HepG2 (cell line): ENCODE measurements around the gene RBM6. TPM values are rescaled to one million over a fixed set of nuclear protein-coding genes. Genes with fewer than 3 reads are reported as not detected.
A peak's percentile ranks its signal among the peaks of the same experiment; 100 is the strongest.

Source experiments
- EP300 ChIP-seq, 3 experiments: sonication (generic) in 1 of 3; formaldehyde crosslinking in 1 of 3; IDR thresholded peaks; 2 replicates each; pipeline versions ENCODE4 v1.5.1 to v1.6.1; 2011 to 2020; ENCODE audit warnings: low read depth in 2 of 3, low read length in 2 of 3, borderline replicate concordance in 1 of 3, improper control_type of control experiment in 1 of 3, mild to moderate bottlenecking in 1 of 3, missing genetic modification reagents in 1 of 3, moderate library complexity in 1 of 3
- MBD4 ChIP-seq: IDR thresholded peaks from 2 replicates; pipeline ENCODE4 v1.6.1; 2012; ENCODE audit warnings: low read length, inconsistent platforms, borderline replicate concordance
- MBNL3 ChIP-seq: fragments of 250-450 bp; sonication (Bioruptor Pico); conservative IDR thresholded peaks from 2 replicates; pipeline ENCODE4 v1.8.0; 2022; ENCODE audit warnings: mild to moderate bottlenecking, inconsistent platforms
- MED13 ChIP-seq: sonication (generic); formaldehyde crosslinking; IDR thresholded peaks from 2 replicates; pipeline ENCODE4 v1.5.0; 2020; ENCODE audit warnings: missing genetic modification reagents
- MED8 ChIP-seq: sonication (generic); formaldehyde crosslinking; IDR thresholded peaks from 2 replicates; pipeline ENCODE4 v1.8.1; 2023; ENCODE audit warnings: mild to moderate bottlenecking, missing genetic modification reagents; ENCODE audit not compliant: insufficient replicate concordance
- MEIS2 ChIP-seq: sonication (generic); formaldehyde crosslinking; IDR thresholded peaks from 2 replicates; pipeline ENCODE4 v1.9.0; 2021; ENCODE audit warnings: mild to moderate bottlenecking, missing genetic modification reagents
- NR2F2 ChIP-seq: IDR thresholded peaks from 2 replicates; pipeline ENCODE4 v1.6.1; 2012; ENCODE audit warnings: low read depth, inconsistent platforms, borderline replicate concordance
- ZMYM4 ChIP-seq: sonication (generic); formaldehyde crosslinking; IDR thresholded peaks from 2 replicates; pipeline ENCODE4 v1.8.1; 2023; ENCODE audit warnings: mild to moderate bottlenecking, missing genetic modification reagents
- ZNF329 ChIP-seq: sonication (generic); formaldehyde crosslinking; IDR thresholded peaks from 2 replicates; pipeline ENCODE4 v1.9.0; 2021; ENCODE audit warnings: low read depth, mild to moderate bottlenecking, missing genetic modification reagents
- ZNF33A ChIP-seq: sonication (generic); formaldehyde crosslinking; IDR thresholded peaks from 2 replicates; pipeline ENCODE4 v1.5.1; 2020; ENCODE audit warnings: missing genetic modification reagents, mild to moderate bottlenecking, moderate library complexity, borderline replicate concordance
- ZNF354B ChIP-seq: sonication (generic); formaldehyde crosslinking; IDR thresholded peaks from 2 replicates; pipeline ENCODE4 v1.8.0; 2022; ENCODE audit warnings: mild to moderate bottlenecking, missing genetic modification reagents
- ZNF75D ChIP-seq: sonication (generic); formaldehyde crosslinking; IDR thresholded peaks from 2 replicates; pipeline ENCODE4 v1.8.1; 2023; ENCODE audit warnings: missing genetic modification reagents, mild to moderate bottlenecking, borderline replicate concordance
- polyA plus RNA-seq, 8 experiments: library from polyadenylated mRNA; depleted of rRNA in 3 of 8; stranded (reverse) in 7 of 8; unstranded in 1 of 8; fragments of >200 nt; fragmentation: Illumina TruSeq in 4 of 8; extraction: Trizol in 4 of 8; gene quantifications; 2 replicates each; pipeline versions ENCODE4 v1.2.1 to v1.2.3, GENCODE V29; 2011 to 2016; ENCODE audit warnings: low read depth in 4 of 8, missing spikeins in 1 of 8, mixed read lengths in 1 of 8; ENCODE audit not compliant: insufficient read depth in 1 of 8
- total RNA-seq, 5 experiments: library from RNA; depleted of rRNA; stranded (reverse); fragments of >200 nt; fragmentation: Illumina TruSeq; extraction: Trizol; gene quantifications; 2 replicates each; pipeline ENCODE4 v1.2.3, GENCODE V29; 2016; ENCODE audit warnings: low read depth in 1 of 5
- TF ChIP-seq, protein P1 (sequence below): sonication (generic); formaldehyde crosslinking; IDR thresholded peaks from 2 replicates; pipeline ENCODE4 v1.5.1; 2020; ENCODE audit warnings: mild to moderate bottlenecking, missing genetic modification reagents, moderate library complexity
- TF ChIP-seq, protein P2 (sequence below): sonication (generic); formaldehyde crosslinking; IDR thresholded peaks from 2 replicates; pipeline ENCODE4 v1.5.0; 2020; ENCODE audit warnings: missing genetic modification reagents
- TF ChIP-seq, protein P3 (sequence below): sonication (generic); formaldehyde crosslinking; IDR thresholded peaks from 2 replicates; pipeline ENCODE4 v1.4.0; 2020; ENCODE audit warnings: missing genetic modification reagents, borderline replicate concordance
- TF ChIP-seq, protein P4 (sequence below): sonication (generic); formaldehyde crosslinking; IDR thresholded peaks from 2 replicates; pipeline ENCODE4 v1.5.0; 2020; ENCODE audit warnings: missing genetic modification reagents, mild to moderate bottlenecking, borderline replicate concordance
- TF ChIP-seq, protein P5 (sequence below): sonication (generic); formaldehyde crosslinking; IDR thresholded peaks from 2 replicates; pipeline ENCODE4 v1.4.0; 2020; ENCODE audit warnings: missing genetic modification reagents; ENCODE audit errors: not compliant biosample characterization
- TF ChIP-seq, protein P6 (sequence below): sonication (generic); formaldehyde crosslinking; IDR thresholded peaks from 2 replicates; pipeline ENCODE4 v1.5.1; 2020; ENCODE audit warnings: missing genetic modification reagents, mild to moderate bottlenecking, borderline replicate concordance

The RBM6 gene
- total and polyA plus RNA-seq, 2 of the 13 experiments (the other 11 are each of a cell fraction or from before 2014, with no cell fraction given): 72.7 to 86.1 TPM

DNA sequence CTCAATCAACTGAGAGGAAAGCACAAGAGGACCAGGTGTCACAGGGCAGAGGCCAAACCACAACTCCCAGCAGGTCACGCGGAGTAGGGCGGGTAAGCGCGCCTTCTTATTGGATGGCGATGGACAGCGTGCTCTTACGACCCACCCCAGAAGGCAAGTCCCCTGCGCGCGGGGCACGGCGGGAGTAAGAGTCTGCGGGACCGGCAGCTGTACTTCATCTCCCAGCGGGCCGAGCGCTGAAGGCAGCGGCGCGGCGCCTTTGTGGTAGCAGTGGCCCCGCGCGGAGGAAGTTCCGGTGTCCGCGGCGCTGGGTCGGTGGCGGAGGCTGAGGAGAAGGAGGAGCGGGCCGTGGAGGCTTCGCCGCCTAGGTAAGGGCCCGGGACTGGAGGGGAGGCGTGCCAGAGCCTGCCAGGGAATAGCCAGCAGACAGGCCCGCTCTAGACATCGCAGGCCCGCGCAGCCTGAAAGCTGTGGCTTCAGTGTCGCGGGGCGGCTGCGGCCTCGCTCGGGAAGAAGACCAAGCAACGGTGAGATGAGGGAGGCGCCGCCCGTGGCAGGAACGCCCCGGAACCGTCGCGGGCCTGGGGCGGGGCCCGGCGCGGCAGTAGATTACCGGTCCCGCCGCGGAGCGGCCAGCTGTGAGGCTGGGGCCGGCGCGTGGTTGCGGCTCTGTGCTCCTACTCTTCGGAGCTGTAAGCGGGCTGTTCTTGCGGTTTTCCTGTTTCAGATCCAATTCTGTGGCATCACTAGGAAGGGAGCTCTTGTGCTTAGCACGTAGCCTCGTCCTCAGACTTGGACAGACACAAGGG, at the start of gene RBM6 (continued):
- TF ChIP-seq ZNF33A (CRISPR knock-in tag): peak; percentile 77; the same call in 1 of the 2 replicates
- TF ChIP-seq, protein P1, sequence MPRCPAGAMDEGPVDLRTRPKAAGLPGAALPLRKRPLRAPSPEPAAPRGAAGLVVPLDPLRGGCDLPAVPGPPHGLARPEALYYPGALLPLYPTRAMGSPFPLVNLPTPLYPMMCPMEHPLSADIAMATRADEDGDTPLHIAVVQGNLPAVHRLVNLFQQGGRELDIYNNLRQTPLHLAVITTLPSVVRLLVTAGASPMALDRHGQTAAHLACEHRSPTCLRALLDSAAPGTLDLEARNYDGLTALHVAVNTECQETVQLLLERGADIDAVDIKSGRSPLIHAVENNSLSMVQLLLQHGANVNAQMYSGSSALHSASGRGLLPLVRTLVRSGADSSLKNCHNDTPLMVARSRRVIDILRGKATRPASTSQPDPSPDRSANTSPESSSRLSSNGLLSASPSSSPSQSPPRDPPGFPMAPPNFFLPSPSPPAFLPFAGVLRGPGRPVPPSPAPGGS (CRISPR knock-in tag): peak; percentile 82
- TF ChIP-seq, protein P2, sequence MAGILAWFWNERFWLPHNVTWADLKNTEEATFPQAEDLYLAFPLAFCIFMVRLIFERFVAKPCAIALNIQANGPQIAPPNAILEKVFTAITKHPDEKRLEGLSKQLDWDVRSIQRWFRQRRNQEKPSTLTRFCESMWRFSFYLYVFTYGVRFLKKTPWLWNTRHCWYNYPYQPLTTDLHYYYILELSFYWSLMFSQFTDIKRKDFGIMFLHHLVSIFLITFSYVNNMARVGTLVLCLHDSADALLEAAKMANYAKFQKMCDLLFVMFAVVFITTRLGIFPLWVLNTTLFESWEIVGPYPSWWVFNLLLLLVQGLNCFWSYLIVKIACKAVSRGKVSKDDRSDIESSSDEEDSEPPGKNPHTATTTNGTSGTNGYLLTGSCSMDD (CRISPR knock-in tag): peak; percentile 72; the same call in 1 of the 2 replicates
- TF ChIP-seq, protein P3, sequence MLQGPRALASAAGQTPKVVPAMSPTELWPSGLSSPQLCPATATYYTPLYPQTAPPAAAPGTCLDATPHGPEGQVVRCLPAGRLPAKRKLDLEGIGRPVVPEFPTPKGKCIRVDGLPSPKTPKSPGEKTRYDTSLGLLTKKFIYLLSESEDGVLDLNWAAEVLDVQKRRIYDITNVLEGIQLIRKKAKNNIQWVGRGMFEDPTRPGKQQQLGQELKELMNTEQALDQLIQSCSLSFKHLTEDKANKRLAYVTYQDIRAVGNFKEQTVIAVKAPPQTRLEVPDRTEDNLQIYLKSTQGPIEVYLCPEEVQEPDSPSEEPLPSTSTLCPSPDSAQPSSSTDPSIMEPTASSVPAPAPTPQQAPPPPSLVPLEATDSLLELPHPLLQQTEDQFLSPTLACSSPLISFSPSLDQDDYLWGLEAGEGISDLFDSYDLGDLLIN (CRISPR knock-in tag): no peak; the same call in none of the 2 replicates
- no peak; the same call in 1 of the 2 replicates for TF ChIP-seq MEIS2 (CRISPR knock-in tag)
- no peak for TF ChIP-seq ZNF75D (CRISPR knock-in tag)
- no peak for TF ChIP-seq ZNF354B (CRISPR knock-in tag)
- TF ChIP-seq MED8 (CRISPR knock-in tag): peak; percentile 73
- peak; percentile 84 for TF ChIP-seq ZMYM4 (CRISPR knock-in tag)
- no peak for TF ChIP-seq MBNL3 (CRISPR knock-in tag)
- peak in 1 of 2 experiments; percentile 5; a peak in 1 of 4 replicates for TF ChIP-seq EP300 (IDR thresholded peaks at IDR 0.05; ENCODE audit: low read depth in 2 of 2, low read length in 2 of 2)
- TF ChIP-seq EP300 (CRISPR knock-in tag; IDR thresholded peaks at IDR 0.05; ENCODE audit: borderline replicate concordance): no peak; the same call in 1 of the 2 replicates
- TF ChIP-seq, protein P4, sequence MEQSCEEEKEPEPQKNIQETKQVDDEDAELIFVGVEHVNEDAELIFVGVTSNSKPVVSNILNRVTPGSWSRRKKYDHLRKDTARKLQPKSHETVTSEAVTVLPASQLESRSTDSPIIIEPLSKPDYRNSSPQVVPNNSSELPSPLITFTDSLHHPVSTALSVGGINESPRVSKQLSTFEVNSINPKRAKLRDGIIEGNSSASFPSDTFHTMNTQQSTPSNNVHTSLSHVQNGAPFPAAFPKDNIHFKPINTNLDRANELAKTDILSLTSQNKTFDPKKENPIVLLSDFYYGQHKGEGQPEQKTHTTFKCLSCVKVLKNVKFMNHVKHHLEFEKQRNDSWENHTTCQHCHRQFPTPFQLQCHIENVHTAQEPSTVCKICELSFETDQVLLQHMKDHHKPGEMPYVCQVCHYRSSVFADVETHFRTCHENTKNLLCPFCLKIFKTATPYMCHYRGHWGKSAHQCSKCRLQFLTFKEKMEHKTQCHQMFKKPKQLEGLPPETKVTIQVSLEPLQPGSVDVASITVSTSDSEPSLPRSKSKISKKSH (CRISPR knock-in tag): peak; percentile 22; the same call in 1 of the 2 replicates
- TF ChIP-seq, protein P5, sequence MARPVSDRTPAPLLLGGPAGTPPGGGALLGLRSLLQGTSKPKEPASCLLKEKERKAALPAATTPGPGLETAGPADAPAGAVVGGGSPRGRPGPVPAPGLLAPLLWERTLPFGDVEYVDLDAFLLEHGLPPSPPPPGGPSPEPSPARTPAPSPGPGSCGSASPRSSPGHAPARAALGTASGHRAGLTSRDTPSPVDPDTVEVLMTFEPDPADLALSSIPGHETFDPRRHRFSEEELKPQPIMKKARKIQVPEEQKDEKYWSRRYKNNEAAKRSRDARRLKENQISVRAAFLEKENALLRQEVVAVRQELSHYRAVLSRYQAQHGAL: peak; percentile 68
- no peak for TF ChIP-seq MBD4
- TF ChIP-seq NR2F2: no peak; the same call in 1 of the 2 replicates
- TF ChIP-seq ZNF329 (CRISPR knock-in tag): peak; percentile 79
- TF ChIP-seq MED13 (CRISPR knock-in tag): peak; percentile 76; the same call in 1 of the 2 replicates
- TF ChIP-seq, protein P6, sequence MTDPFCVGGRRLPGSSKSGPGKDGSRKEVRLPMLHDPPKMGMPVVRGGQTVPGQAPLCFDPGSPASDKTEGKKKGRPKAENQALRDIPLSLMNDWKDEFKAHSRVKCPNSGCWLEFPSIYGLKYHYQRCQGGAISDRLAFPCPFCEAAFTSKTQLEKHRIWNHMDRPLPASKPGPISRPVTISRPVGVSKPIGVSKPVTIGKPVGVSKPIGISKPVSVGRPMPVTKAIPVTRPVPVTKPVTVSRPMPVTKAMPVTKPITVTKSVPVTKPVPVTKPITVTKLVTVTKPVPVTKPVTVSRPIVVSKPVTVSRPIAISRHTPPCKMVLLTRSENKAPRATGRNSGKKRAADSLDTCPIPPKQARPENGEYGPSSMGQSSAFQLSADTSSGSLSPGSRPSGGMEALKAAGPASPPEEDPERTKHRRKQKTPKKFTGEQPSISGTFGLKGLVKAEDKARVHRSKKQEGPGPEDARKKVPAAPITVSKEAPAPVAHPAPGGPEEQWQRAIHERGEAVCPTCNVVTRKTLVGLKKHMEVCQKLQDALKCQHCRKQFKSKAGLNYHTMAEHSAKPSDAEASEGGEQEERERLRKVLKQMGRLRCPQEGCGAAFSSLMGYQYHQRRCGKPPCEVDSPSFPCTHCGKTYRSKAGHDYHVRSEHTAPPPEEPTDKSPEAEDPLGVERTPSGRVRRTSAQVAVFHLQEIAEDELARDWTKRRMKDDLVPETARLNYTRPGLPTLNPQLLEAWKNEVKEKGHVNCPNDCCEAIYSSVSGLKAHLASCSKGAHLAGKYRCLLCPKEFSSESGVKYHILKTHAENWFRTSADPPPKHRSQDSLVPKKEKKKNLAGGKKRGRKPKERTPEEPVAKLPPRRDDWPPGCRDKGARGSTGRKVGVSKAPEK (CRISPR knock-in tag): no peak
